GM12878 (cell line): ENCODE data around the gene RPL18.

Experiments used
- BHLHE40 ChIP-seq, 2 experiments: fragments of 450-650 bp in 1 of 2; IDR thresholded peaks; 2 replicates each; pipeline ENCODE4 v1.6.1; 2011 to 2017; ENCODE audit warnings: low read depth in 2 of 2, borderline replicate concordance in 1 of 2, improper control_type of control experiment in 1 of 2, low read length in 1 of 2, mild to moderate bottlenecking in 1 of 2
- CHD2 ChIP-seq: IDR thresholded peaks from 2 replicates; pipeline ENCODE4 v1.6.1; 2011; ENCODE audit warnings: low read depth, low read length, improper control_type of control experiment, borderline replicate concordance
- CTCF ChIP-seq, 3 experiments: IDR thresholded peaks in 2 of 3; conservative IDR thresholded peaks in 1 of 3; 2 replicates each; pipeline ENCODE4 v1.5.1; 2011; ENCODE audit warnings: low read depth in 3 of 3, low read length in 3 of 3, mild to moderate bottlenecking in 3 of 3, control low read depth in 2 of 3, moderate library complexity in 2 of 3, inconsistent platforms in 1 of 3, mixed read lengths in 1 of 3; ENCODE audit not compliant: control insufficient read depth in 2 of 3, insufficient read depth in 1 of 3; ENCODE audit errors: extremely low read depth in 1 of 3
- ELK1 ChIP-seq: IDR thresholded peaks from 2 replicates; pipeline ENCODE4 v1.6.1; 2012; ENCODE audit warnings: low read depth, low read length, improper control_type of control experiment
- ETV6 ChIP-seq, 2 experiments: fragments of 450-650 bp in 1 of 2; IDR thresholded peaks in 1 of 2; conservative IDR thresholded peaks in 1 of 2; 2 replicates each; pipeline ENCODE4 v1.6.1; 2014; ENCODE audit warnings: antibody characterized with exemption in 1 of 2, borderline replicate concordance in 1 of 2, low read depth in 1 of 2, mild to moderate bottlenecking in 1 of 2, moderate library complexity in 1 of 2
- HCFC1 ChIP-seq: fragments of 150-350 bp; IDR thresholded peaks from 2 replicates; pipeline ENCODE4 v1.6.1; 2014; ENCODE audit warnings: low read length
- HDGF ChIP-seq: fragments of 450-650 bp; IDR thresholded peaks from 2 replicates; pipeline ENCODE4 v1.6.1; 2016; ENCODE audit warnings: antibody characterized with exemption
- HSF1 ChIP-seq: fragments of 150-350 bp; IDR thresholded peaks from 2 replicates; pipeline ENCODE4 v1.6.1; 2014; ENCODE audit warnings: mild to moderate bottlenecking, low read depth, low read length
- MEF2A ChIP-seq: IDR thresholded peaks from 2 replicates; pipeline ENCODE4 v1.6.1; 2011; ENCODE audit warnings: low read depth, mild to moderate bottlenecking, low read length, moderate library complexity; ENCODE audit not compliant: insufficient read depth
- NR2C2 ChIP-seq: IDR thresholded peaks from 2 replicates; pipeline ENCODE4 v1.6.1; 2011; ENCODE audit warnings: borderline replicate concordance, low read depth; ENCODE audit not compliant: control insufficient read depth, insufficient read length
- POLR2AphosphoS2 ChIP-seq: IDR thresholded peaks from 2 replicates; pipeline ENCODE4 v1.6.1; 2011; ENCODE audit warnings: low read depth, mild to moderate bottlenecking, low read length, improper control_type of control experiment, moderate library complexity
- POLR2AphosphoS5 ChIP-seq: IDR thresholded peaks from 2 replicates; pipeline ENCODE4 v1.6.1; 2011; ENCODE audit warnings: mild to moderate bottlenecking, low read length, inconsistent platforms
- SIN3A ChIP-seq: IDR thresholded peaks from 2 replicates; pipeline ENCODE4 v1.6.1; 2012; ENCODE audit warnings: low read depth, low read length, improper control_type of control experiment
- ZNF687 ChIP-seq: fragments of 450-650 bp; IDR thresholded peaks from 2 replicates; pipeline ENCODE4 v1.6.1; 2017; ENCODE audit warnings: mild to moderate bottlenecking, moderate library complexity

GRCh38 chr19:48618916-48619691, at the start of gene RPL18, which contains the start of gene SPHK2:
- TF ChIP-seq POLR2AphosphoS5, result peak; percentile 99
- peak; percentile 83; the same call in 1 of the 2 replicates for TF ChIP-seq HDGF
- TF ChIP-seq HSF1, result 0 out of 2 replicates have a peak, but pooled peaks have one; percentile 33
- TF ChIP-seq SIN3A, result peak; percentile 92
- no peak for TF ChIP-seq MEF2A
- peak; percentile 97 for TF ChIP-seq POLR2AphosphoS2
- peak; percentile 6 to 79; a peak in 3 of 4 replicates for TF ChIP-seq BHLHE40 (IDR thresholded peaks at IDR 0.05; ENCODE audit: borderline replicate concordance in 1 of 2, low read depth in 2 of 2, low read length in 1 of 2)
- TF ChIP-seq CHD2, result peak; percentile 81; the same call in 1 of the 2 replicates
- TF ChIP-seq CTCF (IDR thresholded peaks at IDR 0.05 in 2 of 3, conservative IDR thresholded peaks at IDR 0.05 in 1 of 3; ENCODE audit: control insufficient read depth in 2 of 3, extremely low read depth in 1 of 3, insufficient read depth in 1 of 3, low read depth in 3 of 3, low read length in 3 of 3), result no peak; a peak in 1 of 6 replicates
- no peak for TF ChIP-seq ETV6 (conservative IDR thresholded peaks at IDR 0.05 in 1 of 2, IDR thresholded peaks at IDR 0.05 in 1 of 2; ENCODE audit: borderline replicate concordance in 1 of 2, low read depth in 1 of 2)
- TF ChIP-seq ZNF687, result peak; percentile 56; the same call in 1 of the 2 replicates
- peak; percentile 94 for TF ChIP-seq HCFC1
- no peak for TF ChIP-seq NR2C2
- TF ChIP-seq ELK1, result peak; percentile 89
